ENCODE data around the gene PCDHGA2.
"Not testable (repeated sequence)": the region's sequence is repeated elsewhere in the genome, so short reads cannot be mapped to it uniquely, and the experiment has no call there.

The PCDHGA2 gene

GRCh38 chr5:141330299-141331080 is 8.1 kb upstream of the PCDHGA2 start, which contains the start of gene PCDHGA1:
PCDHGA1 (plus strand) TSS chr5:141330514.
- no peaks in the 10 kb centered on the region for H3K36me3 ChIP-seq (ENCODE audit: insufficient read depth, low read length)
- H2AFZ ChIP-seq (ENCODE audit: low read depth, low read length): no peak within 1 kb of the TSS
- H3K9me3 ChIP-seq (ENCODE audit: low read length): peaks cover 20% of the 10 kb centered on the region
- H3K4me3 ChIP-seq (ENCODE audit: low read length): no peak within 1 kb of the TSS
- H3K4me1 ChIP-seq (ENCODE audit: insufficient read depth, low read length): no peaks in the 10 kb centered on the region
- H3K27me3 ChIP-seq (ENCODE audit: insufficient read depth, low read length): no peaks in the 10 kb centered on the region

- H3K4me3 ChIP-seq (ENCODE audit: low read length); H3K27me3 ChIP-seq (ENCODE audit: insufficient read depth, low read length); H3K36me3 ChIP-seq (ENCODE audit: insufficient read depth, low read length); H2AFZ ChIP-seq (ENCODE audit: low read depth, low read length); H3K4me1 ChIP-seq (ENCODE audit: insufficient read depth, low read length): not testable (repeated sequence)
- peaks cover 12% of the 10 kb centered on the region for H3K9me3 ChIP-seq (ENCODE audit: low read length)
These were observed 6.0 kb upstream of the PCDHGA2 start for GRCh38 chr5:141332571-141332970.

- not testable (repeated sequence) for H3K36me3 ChIP-seq (ENCODE audit: insufficient read depth, low read length); H3K4me3 ChIP-seq (ENCODE audit: low read length); H3K27me3 ChIP-seq (ENCODE audit: insufficient read depth, low read length); H2AFZ ChIP-seq (ENCODE audit: low read depth, low read length); H3K4me1 ChIP-seq (ENCODE audit: insufficient read depth, low read length)
- H3K9me3 ChIP-seq (ENCODE audit: low read length): peaks cover 18% of the 10 kb centered on the region
These were observed 2.3 kb downstream of the PCDHGA2 start for GRCh38 chr5:141340781-141341354.

GRCh38 chr5:141342773-141343172 is 4.2 kb downstream of the PCDHGA2 start:
- H3K9me3 ChIP-seq (ENCODE audit: low read length): peaks cover 18% of the 10 kb centered on the region
- no peaks in the 10 kb centered on the region for H3K27me3 ChIP-seq (ENCODE audit: insufficient read depth, low read length)
- H3K4me1 ChIP-seq (ENCODE audit: insufficient read depth, low read length): no peaks in the 10 kb centered on the region
- H2AFZ ChIP-seq (ENCODE audit: low read depth, low read length): no peak overlapping the region
- H3K4me3 ChIP-seq (ENCODE audit: low read length): no peak overlapping the region
- no peaks in the 10 kb centered on the region for H3K36me3 ChIP-seq (ENCODE audit: insufficient read depth, low read length)

GRCh38 chr5:141343242-141343952 is 4.8 kb downstream of the PCDHGA2 start, which contains the start of gene PCDHGA3:
PCDHGA3 (plus strand) TSS chr5:141343829; CDS start chr5:141344034, 205 bp downstream.
- H3K36me3 ChIP-seq (ENCODE audit: insufficient read depth, low read length): no peaks in the 10 kb centered on the region
- peaks cover 18% of the 10 kb centered on the region for H3K9me3 ChIP-seq (ENCODE audit: low read length)
- H3K4me3 ChIP-seq (ENCODE audit: low read length): no peak within 1 kb of the TSS
- no peak within 1 kb of the TSS for H2AFZ ChIP-seq (ENCODE audit: low read depth, low read length)
- H3K4me1 ChIP-seq (ENCODE audit: insufficient read depth, low read length): no peaks in the 10 kb centered on the region
- H3K27me3 ChIP-seq (ENCODE audit: insufficient read depth, low read length): no peaks in the 10 kb centered on the region

GRCh38 chr5:141343953-141344463 is 5.4 kb downstream of the PCDHGA2 start:
- H3K4me1 ChIP-seq (ENCODE audit: insufficient read depth, low read length): no peaks in the 10 kb centered on the region
- H3K27me3 ChIP-seq (ENCODE audit: insufficient read depth, low read length): no peaks in the 10 kb centered on the region
- no peak overlapping the region for H3K4me3 ChIP-seq (ENCODE audit: low read length)
- no peaks in the 10 kb centered on the region for H3K36me3 ChIP-seq (ENCODE audit: insufficient read depth, low read length)
- peaks cover 20% of the 10 kb centered on the region for H3K9me3 ChIP-seq (ENCODE audit: low read length)
- no peak overlapping the region for H2AFZ ChIP-seq (ENCODE audit: low read depth, low read length)

GRCh38 chr5:141345327-141345726 is 6.8 kb downstream of the PCDHGA2 start:
- Histone ChIP-seq H3K36me3 (ENCODE audit: insufficient read depth, low read length) (no peaks in the 10 kb centered on the region), H3K4me3 (ENCODE audit: low read length) (no peak overlapping the region), H3K27me3 (ENCODE audit: insufficient read depth, low read length) (no peaks in the 10 kb centered on the region), H3K9me3 (ENCODE audit: low read length) (peaks cover 12% of the 10 kb centered on the region), H2AFZ (ENCODE audit: low read depth, low read length) (no peak overlapping the region), H3K4me1 (ENCODE audit: insufficient read depth, low read length) (no peaks in the 10 kb centered on the region)

GRCh38 chr5:141346017-141346416 is 7.5 kb downstream of the PCDHGA2 start:
- not testable (repeated sequence) for H2AFZ ChIP-seq (ENCODE audit: low read depth, low read length); H3K36me3 ChIP-seq (ENCODE audit: insufficient read depth, low read length); H3K4me1 ChIP-seq (ENCODE audit: insufficient read depth, low read length); H3K27me3 ChIP-seq (ENCODE audit: insufficient read depth, low read length); H3K4me3 ChIP-seq (ENCODE audit: low read length)
- H3K9me3 ChIP-seq (ENCODE audit: low read length): peaks cover 15% of the 10 kb centered on the region

GRCh38 chr5:141349917-141350619 is 11.5 kb downstream of the PCDHGA2 start, which contains the start of gene PCDHGB1:
PCDHGB1 (plus strand) TSS chr5:141350099; CDS start chr5:141350261, 162 bp downstream.
- no peaks in the 10 kb centered on the region for H3K4me1 ChIP-seq (ENCODE audit: insufficient read depth, low read length)
- no peaks in the 10 kb centered on the region for H3K36me3 ChIP-seq (ENCODE audit: insufficient read depth, low read length)
- H2AFZ ChIP-seq (ENCODE audit: low read depth, low read length): peak within 1 kb of the TSS; percentile 32
- H3K27me3 ChIP-seq (ENCODE audit: insufficient read depth, low read length): no peaks in the 10 kb centered on the region
- H3K9me3 ChIP-seq (ENCODE audit: low read length): peaks cover 24% of the 10 kb centered on the region
- peak within 1 kb of the TSS; percentile 32 for H3K4me3 ChIP-seq (ENCODE audit: low read length)

GRCh38 chr5:141351591-141351990 is 13.0 kb downstream of the PCDHGA2 start:
- no peak overlapping the region for H3K4me3 ChIP-seq (ENCODE audit: low read length)
- no peaks in the 10 kb centered on the region for H3K36me3 ChIP-seq (ENCODE audit: insufficient read depth, low read length)
- H2AFZ ChIP-seq (ENCODE audit: low read depth, low read length): no peak overlapping the region
- H3K4me1 ChIP-seq (ENCODE audit: insufficient read depth, low read length): no peaks in the 10 kb centered on the region
- H3K27me3 ChIP-seq (ENCODE audit: insufficient read depth, low read length): no peaks in the 10 kb centered on the region
- peaks cover 32% of the 10 kb centered on the region for H3K9me3 ChIP-seq (ENCODE audit: low read length)

GRCh38 chr5:141354900-141355469 is 16.4 kb downstream of the PCDHGA2 start, which contains the start of gene PCDHGA4:
PCDHGA4 (plus strand) TSS chr5:141355021; CDS start chr5:141355108, 87 bp downstream.
- Histone ChIP-seq H2AFZ (ENCODE audit: low read depth, low read length) (no peak within 1 kb of the TSS), H3K4me3 (ENCODE audit: low read length) (no peak within 1 kb of the TSS), H3K27me3 (ENCODE audit: insufficient read depth, low read length) (no peaks in the 10 kb centered on the region), H3K36me3 (ENCODE audit: insufficient read depth, low read length) (no peaks in the 10 kb centered on the region), H3K9me3 (ENCODE audit: low read length) (peaks cover 40% of the 10 kb centered on the region), H3K4me1 (ENCODE audit: insufficient read depth, low read length) (no peaks in the 10 kb centered on the region)

GRCh38 chr5:141355641-141356040 is 17.1 kb downstream of the PCDHGA2 start:
- no peak overlapping the region for H3K4me3 ChIP-seq (ENCODE audit: low read length)
- no peaks in the 10 kb centered on the region for H3K27me3 ChIP-seq (ENCODE audit: insufficient read depth, low read length)
- H3K9me3 ChIP-seq (ENCODE audit: low read length): peaks cover 42% of the 10 kb centered on the region
- H3K36me3 ChIP-seq (ENCODE audit: insufficient read depth, low read length): no peaks in the 10 kb centered on the region
- H2AFZ ChIP-seq (ENCODE audit: low read depth, low read length): no peak overlapping the region
- no peaks in the 10 kb centered on the region for H3K4me1 ChIP-seq (ENCODE audit: insufficient read depth, low read length)
